K562 (cell line): ENCODE data around the gene EIF5. TPM values are rescaled to one million over a fixed set of nuclear protein-coding genes. Genes with fewer than 3 reads are reported as not detected.

Experiments
- ATF2 ChIP-seq: sonication (generic); formaldehyde crosslinking; IDR thresholded peaks from 2 replicates; pipeline ENCODE4 v1.8.1; 2022; ENCODE audit warnings: missing genetic modification reagents
- BRCA1 ChIP-seq, 2 experiments: fragments of 450-650 bp in 1 of 2; sonication (generic) in 1 of 2; formaldehyde crosslinking in 1 of 2; IDR thresholded peaks; 2 replicates each; pipeline versions ENCODE4 v1.5.0 to v1.6.1; 2017 to 2020; ENCODE audit warnings: mild to moderate bottlenecking in 1 of 2, missing genetic modification reagents in 1 of 2
- CEBPG ChIP-seq, 3 experiments: fragments of 200-800 bp in 1 of 3; sonication (Bioruptor generic) in 1 of 3; sonication (generic) in 1 of 3; formaldehyde crosslinking in 1 of 3; IDR thresholded peaks in 2 of 3; conservative IDR thresholded peaks in 1 of 3; 2 replicates each; pipeline versions ENCODE4 v1.6.1 to v1.8.0; 2016 to 2022; ENCODE audit warnings: missing compliant biosample characterization in 2 of 3, missing genetic modification characterization in 2 of 3, mild to moderate bottlenecking in 1 of 3, missing genetic modification reagents in 1 of 3
- HMGXB4 ChIP-seq: sonication (generic); formaldehyde crosslinking; IDR thresholded peaks from 2 replicates; pipeline ENCODE4 v1.8.1; 2023; ENCODE audit warnings: mild to moderate bottlenecking, missing genetic modification reagents
- NFIC ChIP-seq: fragments of 450-650 bp; IDR thresholded peaks from 2 replicates; pipeline ENCODE4 v1.6.1; 2017; ENCODE audit warnings: mild to moderate bottlenecking, inconsistent platforms
- PRPF4 ChIP-seq: fragments of 200-400 bp; formaldehyde crosslinking; IDR thresholded peaks from one replicate; pipeline ENCODE4 v1.6.1; 2017; ENCODE audit warnings: low read length, low read depth, mild to moderate bottlenecking; ENCODE audit not compliant: insufficient read depth, poor library complexity, severe bottlenecking
- TAF9B ChIP-seq: fragments of 450-650 bp; IDR thresholded peaks from 2 replicates; pipeline ENCODE4 v1.6.1; 2018; ENCODE audit warnings: mild to moderate bottlenecking; ENCODE audit not compliant: partially characterized antibody
- ZNF41 ChIP-seq: fragments of 250-450 bp; sonication (Bioruptor Pico); conservative IDR thresholded peaks from 2 replicates; pipeline ENCODE4 v1.4.0; 2020; ENCODE audit warnings: mild to moderate bottlenecking
- ZNF785 ChIP-seq: fragments of 250-450 bp; sonication (Bioruptor Pico); IDR thresholded peaks from 2 replicates; pipeline ENCODE4 v1.4.0; 2020; ENCODE audit warnings: mild to moderate bottlenecking
- polyA plus RNA-seq, 8 experiments: library from polyadenylated mRNA; depleted of rRNA in 4 of 8; stranded (reverse) in 5 of 8; unstranded in 3 of 8; fragments of >200 nt; fragmentation: Nextera tagmentation in 2 of 8; fragmentation: Illumina TruSeq in 1 of 8; extraction: Ambion mirVana in 2 of 8; extraction: Trizol in 1 of 8; gene quantifications; 2 replicates each; pipeline versions ENCODE4 v1.2.1 to v1.2.3, GENCODE V29; 2011 to 2014; ENCODE audit warnings: inconsistent platforms in 1 of 8, missing spikeins in 1 of 8
- total RNA-seq, 7 experiments: library from RNA; depleted of rRNA in 6 of 7; stranded (reverse); fragments of >200 nt in 6 of 7; fragmentation: Illumina TruSeq in 2 of 7; extraction: Trizol in 2 of 7; gene quantifications; 2 replicates each; pipeline versions ENCODE4 v1.2.1 to v1.2.3, GENCODE V29; 2011 to 2021; ENCODE audit warnings: low replicate concordance in 1 of 7
- TF ChIP-seq, protein P1 (sequence below): fragments of 450-650 bp; IDR thresholded peaks from 2 replicates; pipeline ENCODE4 v1.6.1; 2017; ENCODE audit warnings: mild to moderate bottlenecking, moderate library complexity
- TF ChIP-seq, protein P2 (sequence below): IDR thresholded peaks from 3 replicates; pipeline ENCODE4 v1.6.1; 2011; ENCODE audit warnings: borderline replicate concordance, mild to moderate bottlenecking; ENCODE audit not compliant: insufficient read length, insufficient read depth
- TF ChIP-seq, protein P3 (sequence below): sonication (generic); formaldehyde crosslinking; IDR thresholded peaks from 2 replicates; pipeline ENCODE4 v1.8.1; 2023; ENCODE audit warnings: mild to moderate bottlenecking, missing genetic modification reagents
- TF ChIP-seq, protein P4 (sequence below): fragments of 250-450 bp; sonication (Bioruptor Pico); IDR thresholded peaks from 2 replicates; pipeline ENCODE4 v1.4.0; 2020; ENCODE audit warnings: mild to moderate bottlenecking, moderate library complexity

Gene EIF5
- total and polyA plus RNA-seq, 9 of the 15 experiments (the other 6 are each of a cell fraction or from before 2014, with no cell fraction given), result 92.7 to 442 (median 190) TPM

DNA sequence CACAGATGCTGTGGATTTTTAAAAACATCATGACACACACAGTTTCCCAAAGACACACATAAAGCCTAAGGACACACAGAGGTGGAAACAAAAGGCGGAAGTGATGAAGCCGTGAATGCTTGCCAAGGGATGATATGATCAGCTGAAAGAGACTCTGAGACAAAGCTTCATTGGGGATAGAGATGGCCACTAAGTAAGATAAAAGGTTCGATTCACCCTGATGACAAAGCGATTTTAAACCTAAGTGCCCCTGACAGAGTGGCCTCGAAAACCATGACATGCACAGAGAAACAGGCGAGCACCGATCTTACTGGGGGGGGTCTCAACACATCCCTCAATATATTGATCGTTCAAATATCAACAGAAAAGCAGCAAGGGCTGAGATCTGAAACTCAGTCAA is 20.3 kb upstream of the EIF5 start (continued):
- TF ChIP-seq PRPF4, result no peak
- no peak for TF ChIP-seq CEBPG (CRISPR knock-in tag; IDR thresholded peaks at IDR 0.05)
- TF ChIP-seq CEBPG (tag; conservative IDR thresholded peaks at IDR 0.05 in 1 of 2, IDR thresholded peaks at IDR 0.05 in 1 of 2), result no peak
- no peak for TF ChIP-seq BRCA1 (IDR thresholded peaks at IDR 0.05)
- TF ChIP-seq BRCA1 (CRISPR knock-in tag; IDR thresholded peaks at IDR 0.05), result no peak
- no peak for TF ChIP-seq ZNF41 (CRISPR knock-in tag)
- peak; percentile 61 for TF ChIP-seq NFIC
- TF ChIP-seq, protein P1, sequence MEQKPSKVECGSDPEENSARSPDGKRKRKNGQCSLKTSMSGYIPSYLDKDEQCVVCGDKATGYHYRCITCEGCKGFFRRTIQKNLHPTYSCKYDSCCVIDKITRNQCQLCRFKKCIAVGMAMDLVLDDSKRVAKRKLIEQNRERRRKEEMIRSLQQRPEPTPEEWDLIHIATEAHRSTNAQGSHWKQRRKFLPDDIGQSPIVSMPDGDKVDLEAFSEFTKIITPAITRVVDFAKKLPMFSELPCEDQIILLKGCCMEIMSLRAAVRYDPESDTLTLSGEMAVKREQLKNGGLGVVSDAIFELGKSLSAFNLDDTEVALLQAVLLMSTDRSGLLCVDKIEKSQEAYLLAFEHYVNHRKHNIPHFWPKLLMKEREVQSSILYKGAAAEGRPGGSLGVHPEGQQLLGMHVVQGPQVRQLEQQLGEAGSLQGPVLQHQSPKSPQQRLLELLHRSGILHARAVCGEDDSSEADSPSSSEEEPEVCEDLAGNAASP, result no peak
- TF ChIP-seq, protein P2, sequence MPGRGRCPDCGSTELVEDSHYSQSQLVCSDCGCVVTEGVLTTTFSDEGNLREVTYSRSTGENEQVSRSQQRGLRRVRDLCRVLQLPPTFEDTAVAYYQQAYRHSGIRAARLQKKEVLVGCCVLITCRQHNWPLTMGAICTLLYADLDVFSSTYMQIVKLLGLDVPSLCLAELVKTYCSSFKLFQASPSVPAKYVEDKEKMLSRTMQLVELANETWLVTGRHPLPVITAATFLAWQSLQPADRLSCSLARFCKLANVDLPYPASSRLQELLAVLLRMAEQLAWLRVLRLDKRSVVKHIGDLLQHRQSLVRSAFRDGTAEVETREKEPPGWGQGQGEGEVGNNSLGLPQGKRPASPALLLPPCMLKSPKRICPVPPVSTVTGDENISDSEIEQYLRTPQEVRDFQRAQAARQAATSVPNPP, result no peak
- no peak for TF ChIP-seq ZNF785 (CRISPR knock-in tag)
- no peak for TF ChIP-seq ATF2
- TF ChIP-seq TAF9B, result no peak
- TF ChIP-seq HMGXB4, result no peak
- TF ChIP-seq, protein P3, sequence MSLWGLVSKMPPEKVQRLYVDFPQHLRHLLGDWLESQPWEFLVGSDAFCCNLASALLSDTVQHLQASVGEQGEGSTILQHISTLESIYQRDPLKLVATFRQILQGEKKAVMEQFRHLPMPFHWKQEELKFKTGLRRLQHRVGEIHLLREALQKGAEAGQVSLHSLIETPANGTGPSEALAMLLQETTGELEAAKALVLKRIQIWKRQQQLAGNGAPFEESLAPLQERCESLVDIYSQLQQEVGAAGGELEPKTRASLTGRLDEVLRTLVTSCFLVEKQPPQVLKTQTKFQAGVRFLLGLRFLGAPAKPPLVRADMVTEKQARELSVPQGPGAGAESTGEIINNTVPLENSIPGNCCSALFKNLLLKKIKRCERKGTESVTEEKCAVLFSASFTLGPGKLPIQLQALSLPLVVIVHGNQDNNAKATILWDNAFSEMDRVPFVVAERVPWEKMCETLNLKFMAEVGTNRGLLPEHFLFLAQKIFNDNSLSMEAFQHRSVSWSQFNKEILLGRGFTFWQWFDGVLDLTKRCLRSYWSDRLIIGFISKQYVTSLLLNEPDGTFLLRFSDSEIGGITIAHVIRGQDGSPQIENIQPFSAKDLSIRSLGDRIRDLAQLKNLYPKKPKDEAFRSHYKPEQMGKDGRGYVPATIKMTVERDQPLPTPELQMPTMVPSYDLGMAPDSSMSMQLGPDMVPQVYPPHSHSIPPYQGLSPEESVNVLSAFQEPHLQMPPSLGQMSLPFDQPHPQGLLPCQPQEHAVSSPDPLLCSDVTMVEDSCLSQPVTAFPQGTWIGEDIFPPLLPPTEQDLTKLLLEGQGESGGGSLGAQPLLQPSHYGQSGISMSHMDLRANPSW (CRISPR knock-in tag), result no peak
- TF ChIP-seq, protein P4, sequence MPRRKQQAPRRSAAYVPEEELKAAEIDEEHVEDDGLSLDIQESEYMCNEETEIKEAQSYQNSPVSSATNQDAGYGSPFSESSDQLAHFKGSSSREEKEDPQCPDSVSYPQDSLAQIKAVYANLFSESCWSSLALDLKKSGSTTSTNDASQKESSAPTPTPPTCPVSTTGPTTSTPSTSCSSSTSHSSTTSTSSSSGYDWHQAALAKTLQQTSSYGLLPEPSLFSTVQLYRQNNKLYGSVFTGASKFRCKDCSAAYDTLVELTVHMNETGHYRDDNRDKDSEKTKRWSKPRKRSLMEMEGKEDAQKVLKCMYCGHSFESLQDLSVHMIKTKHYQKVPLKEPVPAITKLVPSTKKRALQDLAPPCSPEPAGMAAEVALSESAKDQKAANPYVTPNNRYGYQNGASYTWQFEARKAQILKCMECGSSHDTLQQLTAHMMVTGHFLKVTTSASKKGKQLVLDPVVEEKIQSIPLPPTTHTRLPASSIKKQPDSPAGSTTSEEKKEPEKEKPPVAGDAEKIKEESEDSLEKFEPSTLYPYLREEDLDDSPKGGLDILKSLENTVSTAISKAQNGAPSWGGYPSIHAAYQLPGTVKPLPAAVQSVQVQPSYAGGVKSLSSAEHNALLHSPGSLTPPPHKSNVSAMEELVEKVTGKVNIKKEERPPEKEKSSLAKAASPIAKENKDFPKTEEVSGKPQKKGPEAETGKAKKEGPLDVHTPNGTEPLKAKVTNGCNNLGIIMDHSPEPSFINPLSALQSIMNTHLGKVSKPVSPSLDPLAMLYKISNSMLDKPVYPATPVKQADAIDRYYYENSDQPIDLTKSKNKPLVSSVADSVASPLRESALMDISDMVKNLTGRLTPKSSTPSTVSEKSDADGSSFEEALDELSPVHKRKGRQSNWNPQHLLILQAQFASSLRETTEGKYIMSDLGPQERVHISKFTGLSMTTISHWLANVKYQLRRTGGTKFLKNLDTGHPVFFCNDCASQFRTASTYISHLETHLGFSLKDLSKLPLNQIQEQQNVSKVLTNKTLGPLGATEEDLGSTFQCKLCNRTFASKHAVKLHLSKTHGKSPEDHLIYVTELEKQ, result no peak
